GM23248 (cell line): ENCODE measurements around the gene SBF2. TPM values are rescaled to one million over a fixed set of nuclear protein-coding genes. Genes with fewer than 3 reads are reported as not detected.
"Not testable (repeated sequence)": the region's sequence is repeated elsewhere in the genome, so short reads cannot be mapped to it uniquely, and the experiment has no call there.

Experiments
- DNase-seq: peaks from one replicate; pipeline ENCODE4 v3.0.0-alpha.2; 2015
- H2AFZ ChIP-seq: fragments of 200-600 bp; sonication (generic); 2 replicates; pipeline ENCODE4 v1.6.1; 2016; ENCODE audit warnings: antibody characterized with exemption
- H3F3A ChIP-seq: fragments of 200-600 bp; sonication (generic); 2 replicates; pipeline ENCODE4 v1.6.1; 2016; ENCODE audit warnings: mild to moderate bottlenecking, antibody characterized with exemption, mixed run types; ENCODE audit not compliant: insufficient read depth
- H3K27ac ChIP-seq: fragments of 200-600 bp; sonication (generic); 2 replicates; pipeline ENCODE4 v1.5.1; 2016; ENCODE audit warnings: mild to moderate bottlenecking
- H3K27me3 ChIP-seq: fragments of 200-600 bp; sonication (generic); replicated peaks from 2 replicates; pipeline ENCODE4 v1.6.1; 2016; ENCODE audit warnings: mild to moderate bottlenecking; ENCODE audit not compliant: insufficient read depth
- H3K36me3 ChIP-seq: fragments of 200-600 bp; sonication (generic); 2 replicates; pipeline ENCODE4 v1.6.1; 2016; ENCODE audit warnings: low read depth, mild to moderate bottlenecking
- H3K4me1 ChIP-seq: fragments of 200-600 bp; sonication (generic); 2 replicates; pipeline ENCODE4 v1.6.1; 2016; ENCODE audit warnings: mild to moderate bottlenecking; ENCODE audit not compliant: insufficient read depth
- H3K4me2 ChIP-seq: fragments of 200-600 bp; sonication (generic); one replicate; pipeline ENCODE4 v1.6.1; 2016; ENCODE audit warnings: mild to moderate bottlenecking; ENCODE audit not compliant: unreplicated experiment
- H3K4me3 ChIP-seq: fragments of 200-600 bp; sonication (generic); 2 replicates; pipeline ENCODE4 v1.5.1; 2016; ENCODE audit warnings: mild to moderate bottlenecking
- H3K79me2 ChIP-seq: fragments of 200-600 bp; sonication (generic); 2 replicates; pipeline ENCODE4 v1.6.1; 2016; ENCODE audit warnings: mild to moderate bottlenecking; ENCODE audit not compliant: insufficient read depth
- H3K9ac ChIP-seq: fragments of 200-600 bp; sonication (generic); 2 replicates; pipeline ENCODE4 v1.6.1; 2016; ENCODE audit warnings: mild to moderate bottlenecking
- H3K9me2 ChIP-seq: fragments of 200-600 bp; sonication (generic); 2 replicates; pipeline ENCODE4 v1.6.1; 2016; ENCODE audit warnings: mixed run types, mild to moderate bottlenecking, moderate library complexity; ENCODE audit not compliant: insufficient read depth
- H3K9me3 ChIP-seq: fragments of 200-600 bp; sonication (generic); one replicate; pipeline ENCODE4 v1.6.1; 2017; ENCODE audit warnings: low read depth
- H4K20me1 ChIP-seq: fragments of 200-600 bp; sonication (generic); 2 replicates; pipeline ENCODE4 v1.6.0; 2016; ENCODE audit not compliant: insufficient read depth
- EZH2 ChIP-seq: fragments of 200-600 bp; sonication (generic); IDR thresholded peaks from 2 replicates; pipeline ENCODE4 v1.6.1; 2018; ENCODE audit warnings: antibody characterized with exemption, mild to moderate bottlenecking; ENCODE audit not compliant: insufficient read depth, poor library complexity, severe bottlenecking
- EZH2phosphoT487 ChIP-seq: fragments of 200-600 bp; sonication (generic); IDR thresholded peaks from 2 replicates; pipeline ENCODE4 v1.6.1; 2018; ENCODE audit warnings: antibody characterized with exemption, moderate library complexity, mild to moderate bottlenecking, low read depth; ENCODE audit not compliant: insufficient read depth
- WGBS, 2 experiments: methylation state at CpG; one replicate each; pipeline ENCODE4 v1.1.6; 2015 to 2017; ENCODE audit warnings: low lambda C conversion rate in 2 of 2, low coverage in 1 of 2; ENCODE audit errors: missing lambda C conversion rate in 2 of 2; 5-methylcytosine and 5-hydroxymethylcytosine counted together
- in situ Hi-C: fragments of 300-500 bp; cut with MboI; formaldehyde crosslinking; loops from 2 replicates; pipeline ENCODE4 v1.15.0; 2020
- polyA plus RNA-seq: library from polyadenylated mRNA; unstranded; fragments of >200 nt; fragmentation: Nextera tagmentation; extraction: Ambion mirVana; gene quantifications from 2 replicates; pipeline ENCODE4 v1.2.1, GENCODE V29; 2016
- total RNA-seq: library from RNA; depleted of rRNA; stranded (reverse); fragments of >200 nt; shearing (Covaris generic); gene quantifications from 2 replicates; pipeline ENCODE4 v1.2.3, GENCODE V29; 2014

The SBF2 gene
- total and polyA plus RNA-seq, 2 experiments from 2014 or later = 21.9 to 32.7 TPM

DNA sequence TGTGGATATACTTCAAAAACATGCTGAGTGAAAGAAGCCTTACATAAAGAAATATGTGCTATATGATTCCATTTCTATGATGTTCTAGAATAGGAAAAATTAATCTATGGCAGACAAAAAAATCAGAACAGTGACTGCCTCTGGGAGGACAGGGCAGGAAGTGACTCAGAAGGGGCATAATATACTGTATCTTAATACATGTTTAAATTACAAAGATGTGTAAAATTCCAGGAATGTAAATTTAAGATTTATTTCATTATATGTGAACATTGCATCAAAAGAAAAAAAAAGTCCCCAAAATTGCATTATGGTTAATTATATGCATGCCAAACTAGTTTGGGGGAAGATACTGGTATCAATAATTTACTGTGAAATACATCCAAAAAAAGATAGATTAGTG lies 32.2 kb downstream of the SBF2 start:
- H2AFZ ChIP-seq = no peak overlapping the region
- DNase-seq = peak; percentile 52
- H3K4me2 ChIP-seq = peak overlapping the region; percentile 40
- H3K27ac ChIP-seq = no peak overlapping the region
- no peaks in the 10 kb centered on the region for H3K9me2 ChIP-seq
- peaks cover 11% of the 10 kb centered on the region for H3F3A ChIP-seq
- no peaks in the 10 kb centered on the region for H4K20me1 ChIP-seq
- H3K4me1 ChIP-seq = peaks cover 42% of the 10 kb centered on the region
- H3K36me3 ChIP-seq = no peaks in the 10 kb centered on the region
- no peak overlapping the region for H3K4me3 ChIP-seq
- no peaks in the 10 kb centered on the region for H3K9me3 ChIP-seq
- no peaks in the 10 kb centered on the region for H3K27me3 ChIP-seq
- TF ChIP-seq EZH2phosphoT487 (no peak), EZH2 (no peak)
- in situ Hi-C loops = no loop called here
- H3K9ac ChIP-seq = no peak overlapping the region
- peaks cover 91% of the 10 kb centered on the region for H3K79me2 ChIP-seq

GRCh38 chr11:10257478-10257877 lies 36.5 kb downstream of the SBF2 start:
- Histone ChIP-seq H2AFZ (no peak overlapping the region), H3K27me3 (no peaks in the 10 kb centered on the region), H3K4me2 (no peak overlapping the region), H3K27ac (no peak overlapping the region), H3F3A (0 out of 2 replicates have a peak, but pooled peaks cover 10% of the 10 kb centered on the region), H3K79me2 (peaks cover 97% of the 10 kb centered on the region), H3K9ac (no peak overlapping the region), H3K36me3 (no peaks in the 10 kb centered on the region), H3K4me1 (peaks cover 19% of the 10 kb centered on the region), H3K9me3 (no peaks in the 10 kb centered on the region), H4K20me1 (no peaks in the 10 kb centered on the region; the same call in 1 of the 2 replicates), H3K9me2 (no peaks in the 10 kb centered on the region), H3K4me3 (no peak overlapping the region)
- in situ Hi-C loops = no loop called here
- no peak for DNase-seq
- no peak for TF ChIP-seq EZH2phosphoT487
- TF ChIP-seq EZH2 = no peak
- WGBS, 2 experiments = 94 to 98% methylated on average over 4 of the region's 4 CpGs

GRCh38 chr11:10255388-10256125 lies 38.5 kb downstream of the SBF2 start:
- Histone ChIP-seq H3K4me1 (peaks cover 6% of the 10 kb centered on the region), H3K27me3 (no peaks in the 10 kb centered on the region), H3K79me2 (peaks cover 92% of the 10 kb centered on the region), H4K20me1 (no peaks in the 10 kb centered on the region; the same call in 1 of the 2 replicates), H3F3A (peaks cover 12% of the 10 kb centered on the region; the same call in 1 of the 2 replicates), H3K4me2 (no peak overlapping the region), H3K4me3 (no peak overlapping the region), H2AFZ (no peak overlapping the region), H3K9me2 (no peaks in the 10 kb centered on the region), H3K36me3 (no peaks in the 10 kb centered on the region), H3K27ac (no peak overlapping the region), H3K9ac (no peak overlapping the region), H3K9me3 (no peaks in the 10 kb centered on the region)
- TF ChIP-seq EZH2 (no peak), EZH2phosphoT487 (no peak)
- no peak for DNase-seq
- WGBS, 2 experiments = 86 to 90% methylated on average over 3 of the region's 3 CpGs
- in situ Hi-C loops = no loop called here

DNA sequence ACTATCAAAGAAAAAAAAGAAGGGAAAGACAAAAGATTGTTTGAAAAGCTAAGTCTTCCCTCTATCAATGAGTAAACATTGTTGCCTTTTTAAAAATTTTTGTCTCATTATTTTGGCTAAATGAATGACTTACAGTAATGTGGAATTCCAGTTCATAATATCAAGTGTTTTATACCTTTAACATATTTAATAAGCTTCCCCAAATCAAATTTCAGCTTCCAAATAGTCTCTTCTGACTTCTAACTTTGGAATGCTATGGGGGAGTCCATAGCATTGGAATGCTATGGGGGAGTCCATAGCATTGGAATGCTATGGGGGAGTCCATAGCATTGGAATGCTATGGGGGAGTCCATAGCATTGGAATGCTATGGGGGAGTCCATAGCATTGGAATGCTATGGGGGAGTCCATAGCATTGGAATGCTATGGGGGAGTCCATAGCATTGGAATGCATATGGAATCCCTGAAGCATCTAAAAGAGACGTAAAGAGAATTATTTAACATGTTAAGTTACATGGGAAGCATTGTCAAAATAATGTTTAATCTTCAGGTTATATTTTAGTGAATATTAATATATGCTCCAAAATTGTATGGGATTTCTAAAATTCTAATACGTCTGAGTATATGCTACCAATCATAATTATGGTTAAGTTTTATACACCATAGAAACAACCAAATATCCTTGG lies 44.4 kb downstream of the SBF2 start:
- peaks cover 82% of the 10 kb centered on the region for H3K79me2 ChIP-seq
- DNase-seq = not testable (repeated sequence)

More for the DNA sequence above, 44.4 kb downstream of the SBF2 start:
- H3K9ac ChIP-seq, H4K20me1 ChIP-seq, H3K9me3 ChIP-seq, H3K27me3 ChIP-seq, H2AFZ ChIP-seq, H3K27ac ChIP-seq, H3K36me3 ChIP-seq, H3K4me3 ChIP-seq, in situ Hi-C loops, H3K9me2 ChIP-seq: not testable (repeated sequence)
- 66 to 79% methylated on average over 2 of the region's 2 CpGs for WGBS, 2 experiments
- H3K4me1 ChIP-seq = peaks cover 29% of the 10 kb centered on the region
- peak overlapping the region; percentile 15 for H3K4me2 ChIP-seq
- peaks cover 21% of the 10 kb centered on the region for H3F3A ChIP-seq
